Neutrophil (primary cell): ENCODE results near the gene E2F3.

Experiments
- H3K27ac ChIP-seq: fragments of 200-600 bp; sonication (generic); 2 replicates; pipeline ENCODE4 v1.5.1; 2016; ENCODE audit warnings: mild to moderate bottlenecking, moderate library complexity
- H3K27me3 ChIP-seq: fragments of 200-600 bp; sonication (generic); 2 replicates; pipeline ENCODE4 v1.6.0; 2016; ENCODE audit warnings: mild to moderate bottlenecking
- H3K36me3 ChIP-seq: fragments of 200-600 bp; sonication (generic); 2 replicates; pipeline ENCODE4 v1.5.1; 2017
- H3K4me1 ChIP-seq, 2 experiments: fragments of 200-600 bp in 1 of 2; sonication (generic) in 1 of 2; 1 replicate in 1 of 2; 2 replicates in 1 of 2; pipeline versions ENCODE4 v1.5.1 to v1.6.1; 2013 to 2016; ENCODE audit warnings: low read depth in 1 of 2, low read length in 1 of 2, mild to moderate bottlenecking in 1 of 2, moderate library complexity in 1 of 2; ENCODE audit not compliant: control insufficient read depth in 1 of 2, insufficient read depth in 1 of 2
- H3K4me3 ChIP-seq, 2 experiments: fragments of 200-600 bp in 1 of 2; sonication (generic) in 1 of 2; 1 replicate in 1 of 2; 2 replicates in 1 of 2; pipeline ENCODE4 v1.5.1; 2013 to 2016; ENCODE audit warnings: low read depth in 1 of 2, low read length in 1 of 2, mild to moderate bottlenecking in 1 of 2, moderate library complexity in 1 of 2
- H3K9me3 ChIP-seq: fragments of 200-600 bp; sonication (generic); 2 replicates; pipeline ENCODE4 v1.5.1; 2016
- TF ChIP-seq, protein P1 (sequence below): fragments of 200-600 bp; sonication (generic); IDR thresholded peaks from 2 replicates; pipeline ENCODE4 v1.5.1; 2016; ENCODE audit warnings: antibody characterized with exemption

E2F3 gene

DNA sequence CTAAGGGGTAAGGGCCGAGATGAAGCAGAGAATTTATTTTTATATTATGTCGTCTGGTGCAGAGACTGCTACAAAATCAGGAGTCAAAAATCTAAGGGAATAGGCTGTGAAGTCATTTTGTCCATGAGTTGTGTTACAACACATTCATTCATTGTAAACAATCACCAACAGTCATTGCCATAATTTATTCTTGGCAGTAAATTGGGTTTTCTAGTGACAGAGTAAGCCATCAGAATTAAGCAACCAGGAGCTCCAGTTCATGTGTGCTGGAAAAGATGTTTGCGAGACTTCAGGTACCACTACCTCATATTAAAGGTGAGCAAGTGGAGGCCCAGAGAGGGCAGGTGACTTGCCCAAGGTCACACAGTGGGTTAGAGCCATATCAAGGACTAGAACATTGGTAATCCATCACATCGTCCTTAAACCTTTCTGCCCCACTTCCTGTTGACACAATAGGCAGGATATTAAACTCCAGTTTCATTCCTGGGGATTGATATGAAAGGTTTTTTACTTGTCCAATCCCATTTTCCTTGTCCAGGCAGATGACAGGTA lies 46.0 kb downstream of the E2F3 start:
- H3K4me3 ChIP-seq, result no peak overlapping the region
- H3K36me3 ChIP-seq, result peaks cover 7% of the 10 kb centered on the region
- peaks cover 9 to 12% of the 10 kb centered on the region in 2 experiments for H3K4me1 ChIP-seq
- no peaks in the 10 kb centered on the region for H3K27me3 ChIP-seq
- TF ChIP-seq, protein P1, sequence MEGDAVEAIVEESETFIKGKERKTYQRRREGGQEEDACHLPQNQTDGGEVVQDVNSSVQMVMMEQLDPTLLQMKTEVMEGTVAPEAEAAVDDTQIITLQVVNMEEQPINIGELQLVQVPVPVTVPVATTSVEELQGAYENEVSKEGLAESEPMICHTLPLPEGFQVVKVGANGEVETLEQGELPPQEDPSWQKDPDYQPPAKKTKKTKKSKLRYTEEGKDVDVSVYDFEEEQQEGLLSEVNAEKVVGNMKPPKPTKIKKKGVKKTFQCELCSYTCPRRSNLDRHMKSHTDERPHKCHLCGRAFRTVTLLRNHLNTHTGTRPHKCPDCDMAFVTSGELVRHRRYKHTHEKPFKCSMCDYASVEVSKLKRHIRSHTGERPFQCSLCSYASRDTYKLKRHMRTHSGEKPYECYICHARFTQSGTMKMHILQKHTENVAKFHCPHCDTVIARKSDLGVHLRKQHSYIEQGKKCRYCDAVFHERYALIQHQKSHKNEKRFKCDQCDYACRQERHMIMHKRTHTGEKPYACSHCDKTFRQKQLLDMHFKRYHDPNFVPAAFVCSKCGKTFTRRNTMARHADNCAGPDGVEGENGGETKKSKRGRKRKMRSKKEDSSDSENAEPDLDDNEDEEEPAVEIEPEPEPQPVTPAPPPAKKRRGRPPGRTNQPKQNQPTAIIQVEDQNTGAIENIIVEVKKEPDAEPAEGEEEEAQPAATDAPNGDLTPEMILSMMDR, result no peak
- H3K27ac ChIP-seq, result peak overlapping the region; percentile 64
- no peaks in the 10 kb centered on the region for H3K9me3 ChIP-seq

- TF ChIP-seq, protein P1, result no peak
- Histone ChIP-seq H3K4me3 (no peak overlapping the region), H3K27ac (peak overlapping the region; percentile 64), H3K36me3 (peaks cover 7% of the 10 kb centered on the region), H3K4me1 (peaks cover 9 to 12% of the 10 kb centered on the region in 2 experiments), H3K27me3 (no peaks in the 10 kb centered on the region), H3K9me3 (no peaks in the 10 kb centered on the region)
Measured at GRCh38 chr6:20448828-20449227, 47.1 kb downstream of the E2F3 start.

DNA sequence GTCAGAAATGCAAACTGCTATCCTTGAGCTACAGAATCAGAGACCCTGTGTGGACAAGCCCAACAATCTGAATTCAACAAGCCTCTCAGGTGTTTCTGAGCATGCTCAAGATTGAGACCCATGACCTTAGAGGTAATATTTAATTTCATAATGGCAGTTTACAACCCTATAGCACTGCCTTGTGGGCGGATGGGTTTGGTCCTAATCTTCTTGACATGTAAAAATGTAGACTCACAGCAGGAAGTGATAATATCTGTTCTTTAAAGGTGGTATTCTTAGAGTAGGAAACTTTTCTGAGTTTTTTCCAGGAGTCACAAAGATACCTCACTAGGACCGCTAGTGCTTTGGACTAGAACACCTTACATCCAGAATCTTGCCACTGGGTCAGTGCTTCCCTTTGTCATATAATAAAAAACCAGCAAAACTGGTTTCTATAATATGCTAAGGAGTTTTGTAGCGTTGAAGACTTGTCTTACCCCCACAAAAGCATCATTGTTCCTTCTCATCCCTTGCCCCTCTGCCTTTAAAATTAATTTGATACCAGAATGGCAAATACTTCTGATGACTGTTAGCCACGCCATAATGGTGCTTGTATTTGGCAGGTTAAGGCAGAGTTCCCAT lies 52.6 kb downstream of the E2F3 start:
- TF ChIP-seq, protein P1, result no peak

DNA sequence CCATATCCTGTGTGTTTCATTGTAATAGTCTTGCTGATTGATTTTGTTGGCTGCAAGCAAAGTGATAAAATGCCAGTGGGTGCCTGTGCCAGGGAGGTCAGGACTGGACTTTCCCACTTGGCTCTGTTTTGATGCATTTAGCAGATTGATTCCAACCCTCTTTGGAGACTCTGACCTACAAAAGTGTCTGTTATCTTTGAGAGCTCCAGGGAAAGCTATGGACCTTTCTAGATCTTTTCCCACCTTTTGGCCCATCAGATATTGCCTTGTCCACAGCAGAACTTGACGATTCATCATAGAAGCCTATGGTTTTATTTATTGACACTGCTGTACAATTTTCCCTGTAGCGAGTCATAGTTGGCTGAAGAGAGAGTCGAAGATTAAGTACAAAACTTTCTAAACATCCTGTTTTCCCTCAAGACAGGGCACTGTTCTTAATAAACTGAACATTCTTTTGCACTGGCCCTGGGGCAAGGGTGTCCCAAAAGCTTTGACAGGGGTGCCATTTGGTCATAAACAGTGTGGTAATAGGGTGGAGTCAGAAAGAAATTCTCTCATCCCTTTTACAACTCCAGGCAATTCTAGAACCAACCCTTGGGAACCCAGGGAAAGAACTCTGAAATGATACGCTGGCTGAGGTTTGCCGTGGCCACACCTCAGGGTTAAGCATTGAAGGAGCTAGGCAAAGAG lies 53.7 kb downstream of the E2F3 start:
- Histone ChIP-seq H3K27ac (peak overlapping the region; percentile 37), H3K36me3 (no peaks in the 10 kb centered on the region), H3K4me1 (peaks cover 9 to 12% of the 10 kb centered on the region in 2 experiments), H3K4me3 (no peak overlapping the region), H3K9me3 (no peaks in the 10 kb centered on the region), H3K27me3 (no peaks in the 10 kb centered on the region)
- TF ChIP-seq, protein P1, result no peak

More for the DNA sequence above, 52.6 kb downstream of the E2F3 start:
- peaks cover 9 to 12% of the 10 kb centered on the region in 2 experiments for H3K4me1 ChIP-seq
- H3K27me3 ChIP-seq, result no peaks in the 10 kb centered on the region
- H3K27ac ChIP-seq, result peak overlapping the region; percentile 32
- no peaks in the 10 kb centered on the region for H3K36me3 ChIP-seq
- H3K4me3 ChIP-seq, result no peak overlapping the region
- H3K9me3 ChIP-seq, result no peaks in the 10 kb centered on the region

DNA sequence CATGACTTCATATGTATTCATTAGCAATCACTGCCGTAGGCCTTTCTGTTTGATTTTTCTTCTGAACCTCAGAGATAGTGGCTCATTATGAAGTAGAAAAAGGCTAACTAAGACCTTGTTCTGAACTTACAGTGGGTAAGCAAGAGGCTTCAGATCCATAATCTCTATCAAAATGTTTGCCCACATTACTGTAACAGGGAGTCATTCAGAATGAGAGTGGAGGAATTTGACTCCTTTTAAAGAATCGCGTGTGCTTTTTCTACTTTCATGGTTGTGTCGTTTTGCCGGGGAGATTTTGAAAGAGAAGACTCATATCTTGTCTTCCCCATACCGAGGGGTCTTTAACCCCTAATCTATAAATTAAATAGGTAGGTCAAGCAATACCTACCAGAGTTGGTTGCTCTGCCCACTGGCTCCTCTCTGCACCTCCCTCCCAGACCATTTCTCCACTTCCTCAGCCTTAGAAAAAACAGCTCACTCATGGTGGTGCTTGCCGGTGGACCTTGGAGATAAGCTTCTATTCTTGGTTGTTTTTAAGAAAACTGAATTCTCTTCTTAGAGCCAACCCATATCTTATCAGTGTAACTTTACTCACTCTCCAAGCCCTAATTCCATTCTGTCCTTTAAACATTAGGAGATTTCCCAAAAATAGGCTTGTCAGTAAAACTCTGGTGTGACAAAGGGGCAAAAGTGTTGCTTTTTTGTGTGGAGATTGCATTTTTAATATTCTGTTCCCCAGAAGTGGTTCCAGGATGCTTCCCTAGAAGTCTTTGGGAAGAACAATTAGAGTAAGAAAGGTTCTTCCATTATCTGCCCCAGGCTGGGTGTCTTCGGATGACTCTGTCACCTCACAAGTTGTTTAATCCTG lies 56.6 kb downstream of the E2F3 start:
- Histone ChIP-seq H3K27me3 (no peaks in the 10 kb centered on the region), H3K27ac (peak overlapping the region; percentile 73), H3K9me3 (no peaks in the 10 kb centered on the region), H3K4me3 (peak overlapping the region in 1 of 2 experiments; percentile 12), H3K4me1 (peaks cover 9 to 12% of the 10 kb centered on the region in 2 experiments), H3K36me3 (no peaks in the 10 kb centered on the region)
- TF ChIP-seq, protein P1, result no peak
